Testis (tissue), 2 donors: ENCODE measurements around the gene RAD50.

Experiments used
- CTCF ChIP-seq, 3 experiments: fragments of 450-650 bp in 2 of 3; fragments of 200-600 bp in 1 of 3; sonication (generic) in 1 of 3; IDR thresholded peaks; one replicate each; pipeline ENCODE4 v1.5.1; 2016 to 2019; ENCODE audit warnings: antibody characterized with exemption in 3 of 3, mild to moderate bottlenecking in 2 of 3, moderate library complexity in 1 of 3
- POLR2A ChIP-seq: fragments of 450-650 bp; IDR thresholded peaks from one replicate; pipeline ENCODE4 v1.6.1; 2017; ENCODE audit warnings: antibody characterized with exemption, mild to moderate bottlenecking, moderate library complexity

GRCh38 chr5:132659598-132660493 lies 103.1 kb downstream of the RAD50 start:
- TF ChIP-seq CTCF (IDR thresholded peaks at IDR 0.05), result no peak
- no peak for TF ChIP-seq POLR2A
